NCI-H748 treated with DMSO at 0.1 percent for 48 hours (cell line): Measurements from ENCODE around the gene ZNF775.

Experiments
- DNase-seq: peaks from one replicate; lab custom pipeline; 2025; lab: John Stamatoyannopoulos, UW

Gene ZNF775

DNA sequence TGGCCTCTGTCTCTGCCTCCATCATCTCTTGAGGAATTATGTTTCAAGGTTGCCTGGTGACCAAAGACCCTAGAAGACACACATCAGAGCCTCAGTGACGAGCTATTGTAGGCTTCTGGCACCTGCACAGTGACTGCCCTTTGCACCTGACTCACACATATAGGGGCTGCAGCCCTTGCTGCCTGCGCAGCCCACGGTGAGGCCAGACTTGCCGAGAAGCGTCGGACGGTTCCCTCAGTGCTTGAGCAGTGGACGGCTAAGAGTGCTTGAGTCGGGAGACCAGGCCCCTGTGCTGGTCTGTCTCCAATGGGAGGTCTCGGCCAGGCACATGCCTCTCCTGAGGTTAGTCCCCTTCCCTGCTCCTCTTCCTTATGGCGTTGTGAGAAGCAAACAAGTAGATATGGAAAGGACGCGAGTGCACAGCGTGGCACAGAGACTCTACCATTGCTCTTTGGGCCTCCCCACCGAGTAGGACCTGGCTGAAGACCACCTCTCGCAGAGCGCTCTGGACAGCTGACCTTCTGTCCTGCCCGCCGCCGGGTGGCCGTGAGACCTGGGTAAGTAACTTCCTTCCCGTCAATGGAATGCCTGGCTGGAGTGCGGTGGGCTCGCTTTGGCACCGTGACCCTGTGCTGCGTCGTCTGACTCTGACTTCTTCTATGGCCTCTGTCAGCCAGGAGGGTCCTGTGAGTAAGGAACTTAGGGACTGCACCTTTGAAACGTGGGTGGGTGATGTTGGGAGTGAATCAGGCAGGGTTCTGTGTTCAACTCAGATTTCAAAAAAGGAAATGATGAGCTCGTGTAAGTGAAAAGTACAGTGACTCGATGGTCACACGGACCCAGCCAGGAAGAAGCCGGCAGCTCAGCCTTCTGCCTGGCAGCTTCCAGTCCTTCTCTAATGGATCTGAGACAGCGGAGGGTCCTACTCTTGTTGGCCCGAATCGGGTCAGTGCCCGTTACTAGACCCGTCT lies 33.7 kb downstream of the ZNF775 start:
- no peak for DNase-seq

DNA sequence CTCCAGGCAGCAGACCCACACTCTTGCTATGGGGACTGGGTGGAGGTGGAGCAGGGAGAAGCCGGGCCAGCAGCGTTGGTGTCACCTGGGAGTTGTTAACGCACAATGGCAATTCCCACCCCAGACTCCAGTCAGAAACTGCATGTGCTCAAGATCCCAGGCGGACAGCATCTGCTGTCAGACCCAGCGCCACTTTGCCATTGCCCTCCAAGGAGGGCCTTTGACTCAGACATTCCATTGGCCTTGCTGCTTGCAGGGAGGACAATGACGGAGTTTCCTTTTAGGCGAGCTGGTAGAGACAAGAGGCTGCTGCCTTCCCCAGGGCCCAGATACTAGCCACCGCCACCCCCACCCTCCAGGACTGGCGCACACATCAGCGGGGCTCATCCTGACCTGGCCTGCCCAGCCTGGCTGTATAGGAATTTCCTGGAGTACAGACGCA lies 34.5 kb downstream of the ZNF775 start:
- DNase-seq, result no peak

DNA sequence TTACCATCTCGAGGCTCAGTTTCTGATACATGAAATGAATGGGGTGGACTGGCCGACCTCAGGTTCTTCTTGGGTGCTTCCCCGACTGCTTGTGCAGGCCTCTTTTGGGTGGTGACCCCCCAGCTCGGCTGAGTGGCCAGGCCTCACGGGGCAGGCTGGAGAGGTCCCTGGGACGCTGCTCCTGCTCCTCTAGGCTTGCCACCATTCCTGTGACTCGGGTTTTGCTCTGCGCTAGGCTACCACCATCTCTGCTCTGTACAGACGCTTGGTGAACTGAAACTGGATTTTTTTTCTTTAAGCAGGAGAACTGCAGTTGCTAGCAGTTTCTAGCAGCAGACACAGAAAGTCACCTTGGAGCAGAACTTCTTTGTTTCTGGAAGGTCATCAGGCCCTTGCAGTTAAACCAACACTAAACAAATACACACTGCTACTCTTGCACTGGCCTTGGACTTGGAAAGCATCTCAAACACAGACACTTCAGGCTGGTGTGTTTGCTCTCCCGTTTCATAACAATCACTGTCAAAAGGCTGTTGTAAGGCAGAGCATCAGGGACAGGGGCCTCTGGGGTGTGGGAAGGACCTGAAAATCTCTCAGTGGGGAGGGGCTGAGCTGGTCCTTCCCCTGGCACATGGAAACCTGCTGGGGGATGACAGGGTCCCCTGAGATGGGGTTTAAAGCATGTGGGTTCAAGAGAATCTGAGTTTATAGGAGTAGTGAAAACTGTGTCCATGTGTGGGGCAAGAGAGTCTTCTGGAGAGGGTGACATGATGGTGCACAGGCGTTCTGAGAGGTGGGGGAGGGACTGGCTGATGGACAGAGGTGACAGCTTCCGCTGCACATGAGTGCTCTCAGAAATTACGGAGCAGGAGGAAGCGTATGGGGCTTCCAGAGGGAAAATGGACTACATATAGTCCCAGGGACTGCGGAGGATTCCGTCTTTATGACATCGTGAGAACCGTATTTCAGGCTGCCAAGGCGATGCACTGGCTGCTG lies 36.3 kb downstream of the ZNF775 start:
- DNase-seq, result no peak

DNA sequence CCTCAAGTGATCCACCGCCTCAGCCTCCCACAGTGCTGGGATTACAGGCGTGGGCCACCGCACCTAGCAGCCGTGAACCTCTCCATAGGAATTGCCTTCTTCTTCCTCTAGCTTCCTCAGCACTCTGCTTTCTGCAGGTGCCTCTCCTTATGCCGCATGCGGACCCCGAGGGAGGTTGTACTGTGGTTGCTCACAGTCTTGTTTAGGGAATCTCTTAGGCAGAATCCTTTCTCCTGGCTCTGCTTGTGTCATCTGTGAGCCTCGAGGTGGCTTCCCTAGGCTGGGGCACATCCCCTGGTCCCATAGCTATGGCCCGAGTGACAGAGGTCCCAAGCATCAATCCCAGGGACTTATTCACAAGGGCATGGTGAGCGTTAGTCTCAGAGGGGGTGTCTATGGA lies 38.1 kb downstream of the ZNF775 start:
- no peak for DNase-seq

DNA sequence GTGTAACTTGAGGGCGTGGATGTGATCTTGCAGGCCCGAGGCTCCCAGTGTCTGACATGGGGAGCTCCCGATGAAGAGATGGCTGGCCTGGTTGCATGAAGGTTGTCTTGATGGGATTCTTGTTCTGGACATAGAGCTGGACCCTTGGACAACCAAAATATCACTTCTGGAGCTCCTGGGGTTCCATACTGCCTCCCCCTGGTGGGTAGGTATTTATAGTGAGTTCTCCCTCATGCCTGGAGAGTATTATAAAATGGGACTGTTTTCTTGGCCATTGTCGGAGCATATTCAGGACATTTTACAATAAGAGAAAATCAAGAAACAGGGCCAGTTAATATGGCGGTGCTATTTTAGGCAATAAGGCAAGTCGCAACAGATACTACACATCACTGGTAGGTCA lies 38.7 kb downstream of the ZNF775 start:
- no peak for DNase-seq

DNA sequence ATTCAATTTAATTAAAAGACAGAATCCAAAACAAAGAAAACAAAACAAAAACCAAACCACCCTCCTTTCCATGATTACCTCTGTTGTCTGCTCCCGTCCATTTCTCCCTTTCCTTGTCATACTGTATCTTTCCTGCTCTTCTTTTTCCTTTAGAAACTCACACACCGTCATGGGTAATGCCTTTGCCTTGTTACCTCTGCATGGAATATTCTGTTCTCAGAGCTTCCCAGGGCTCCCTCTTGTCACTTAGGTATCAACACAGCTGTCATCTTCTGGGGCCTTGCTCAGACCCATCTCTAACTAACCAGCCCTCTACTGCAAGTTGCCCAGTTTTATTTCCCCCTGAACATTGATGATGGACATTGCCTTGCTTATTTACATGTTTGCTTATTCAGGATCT lies 41.1 kb downstream of the ZNF775 start:
- no peak for DNase-seq

DNA sequence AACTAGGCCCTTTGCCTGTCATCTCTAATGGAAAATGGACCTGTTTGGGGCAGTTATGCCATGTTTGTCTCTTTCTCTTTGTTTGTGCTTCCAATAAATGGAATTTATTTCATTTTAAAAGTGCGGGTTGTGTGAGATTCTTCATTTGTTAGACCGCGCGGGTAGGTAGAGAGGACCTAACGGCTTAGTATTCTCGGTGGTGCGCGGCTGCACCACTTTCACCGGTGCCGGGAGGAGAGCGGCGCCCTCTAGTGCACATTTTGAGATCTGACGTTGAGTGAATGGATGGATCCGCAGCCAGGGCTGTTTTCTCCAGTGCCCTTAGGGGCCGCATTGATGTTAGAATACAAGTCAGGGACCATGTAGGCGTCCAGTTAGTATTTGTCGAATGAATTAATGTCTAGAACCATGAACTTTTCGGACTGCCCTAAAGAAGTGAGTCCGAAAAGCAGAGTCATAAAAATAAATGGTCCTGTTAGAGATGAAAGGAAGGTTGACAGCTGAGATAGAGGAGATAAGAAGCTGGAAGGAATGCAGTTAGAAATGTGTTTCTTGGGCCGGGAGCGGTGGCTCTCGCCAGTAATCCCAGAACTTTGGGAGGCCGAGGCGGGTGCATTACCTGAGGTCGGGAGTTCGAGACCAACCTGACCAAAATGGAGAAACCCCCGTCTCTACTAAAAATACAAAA lies 42.0 kb downstream of the ZNF775 start:
- peak; percentile 67 for DNase-seq

DNA sequence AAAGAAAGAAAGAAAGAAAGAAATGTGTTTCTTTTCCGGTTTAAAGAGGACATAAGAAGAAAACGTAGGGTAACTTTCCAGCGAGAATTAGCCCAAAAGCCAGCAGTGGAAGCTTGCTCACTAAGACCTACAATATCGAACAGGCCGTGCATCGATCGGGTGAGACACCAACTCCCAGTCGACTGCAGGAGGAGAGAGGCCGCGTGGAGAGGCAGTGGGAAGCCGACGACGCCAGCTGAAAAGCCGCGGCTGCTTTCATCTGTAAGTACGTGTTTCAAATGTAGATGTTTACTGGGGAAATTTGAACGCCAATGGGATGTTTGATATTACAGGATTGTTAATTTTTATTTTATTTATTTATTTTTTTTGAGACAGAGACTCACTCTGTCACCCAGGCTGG lies 42.7 kb downstream of the ZNF775 start:
- DNase-seq, result no peak

DNA sequence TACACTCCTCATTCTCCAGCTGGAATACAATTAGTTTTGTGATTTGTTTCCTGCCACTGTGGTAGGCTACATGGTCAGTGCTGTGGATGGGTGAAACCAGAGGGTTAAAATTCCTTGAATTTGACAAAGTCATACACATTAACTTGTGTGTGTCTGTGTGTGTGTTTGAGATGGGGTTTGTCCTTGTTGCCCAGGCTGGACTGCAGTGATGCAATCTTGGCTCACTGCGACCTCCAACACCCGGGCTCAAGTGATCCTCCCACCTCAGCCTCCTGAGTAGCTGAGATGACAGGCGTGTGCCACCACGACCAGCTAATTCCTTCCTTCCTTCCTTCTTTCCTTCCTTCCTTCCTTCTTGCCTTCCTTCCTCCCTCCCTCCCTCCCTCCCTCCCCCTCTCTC lies 46.5 kb downstream of the ZNF775 start:
- no peak for DNase-seq

DNA sequence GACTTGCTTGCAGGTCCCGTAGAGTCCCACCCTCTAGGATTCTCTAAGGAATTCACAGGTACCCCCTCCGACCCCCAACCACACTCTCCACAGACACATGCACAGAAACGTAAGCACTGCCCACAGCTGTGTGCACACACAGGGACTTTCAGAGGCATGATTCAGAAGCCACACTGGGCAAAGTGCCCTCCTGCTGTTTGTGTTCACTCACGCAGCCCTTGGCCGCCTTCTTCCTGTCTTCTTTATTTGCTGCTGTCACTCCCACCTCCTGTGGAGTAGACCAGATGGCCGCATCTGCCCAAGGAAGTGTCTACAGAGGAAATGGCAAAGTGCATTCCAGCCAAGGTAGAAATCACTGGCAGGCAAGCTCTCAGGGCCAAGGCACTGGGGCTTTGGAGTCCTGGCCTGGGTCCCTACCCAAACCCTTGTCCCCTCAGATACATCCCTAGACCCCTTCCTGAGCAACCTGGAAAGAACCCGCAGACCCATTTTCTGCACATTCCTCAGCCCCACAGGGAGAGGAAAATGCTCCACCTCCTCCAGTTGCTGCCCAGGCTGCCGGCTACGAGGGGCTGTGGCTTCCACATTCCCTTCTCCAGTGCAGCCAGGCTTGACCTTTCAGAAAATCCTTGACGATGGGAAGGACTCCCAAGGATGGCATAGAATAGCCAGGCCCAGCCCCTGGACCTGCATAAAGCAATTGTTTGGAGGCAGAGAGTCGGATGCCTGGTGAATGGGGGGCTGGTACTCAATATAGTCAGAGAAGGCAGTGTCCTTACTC lies 49.7 kb downstream of the ZNF775 start:
- no peak for DNase-seq

DNA sequence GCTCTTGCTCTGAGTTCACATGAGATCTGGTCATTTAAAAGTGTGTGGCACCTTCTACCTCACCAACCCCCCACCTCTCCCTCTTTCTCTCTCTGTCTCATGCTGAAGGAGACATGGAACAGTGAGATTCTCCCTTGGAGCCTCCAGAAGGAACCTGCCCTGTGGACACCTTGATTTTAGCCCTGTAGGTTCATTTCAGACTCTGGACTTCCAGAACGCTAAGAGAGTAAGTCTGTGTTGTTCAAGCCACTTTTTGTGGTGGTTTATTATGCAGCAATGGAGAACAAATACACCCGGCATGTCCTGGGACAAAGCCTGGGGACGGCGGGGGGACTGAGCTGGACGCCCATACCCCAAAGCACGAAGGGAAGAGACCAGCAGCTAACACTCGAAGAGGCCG lies 50.6 kb downstream of the ZNF775 start:
- DNase-seq, result no peak

DNA sequence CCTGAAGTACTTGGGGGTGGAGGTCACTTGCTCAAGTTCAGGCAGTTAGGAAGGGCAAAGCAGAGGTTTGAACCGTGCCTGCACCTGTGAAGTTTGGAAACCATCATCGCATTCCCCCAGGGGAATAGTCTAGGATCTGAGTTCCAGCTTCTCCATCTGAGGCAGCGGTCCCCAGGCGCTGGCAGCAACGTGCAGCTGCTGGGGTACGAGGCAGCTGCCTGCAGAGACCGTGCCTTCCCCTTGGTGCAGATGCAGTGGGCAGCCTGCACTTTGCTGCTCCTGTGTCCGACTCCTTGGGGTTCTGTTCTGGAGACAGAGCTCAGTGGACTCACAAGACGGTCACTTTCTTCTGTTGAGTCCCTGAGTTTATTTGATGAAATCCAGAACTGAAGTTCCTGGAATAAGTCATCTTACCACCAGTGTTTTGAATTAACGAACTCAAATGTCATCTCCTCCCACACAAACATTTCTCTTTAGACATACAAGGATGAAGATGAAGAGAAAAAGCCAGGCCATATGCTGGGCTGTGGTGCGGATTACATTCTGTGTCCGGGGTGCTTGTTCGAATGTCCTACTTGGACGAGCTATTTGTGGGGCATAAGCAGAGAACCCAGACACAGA lies 51.4 kb downstream of the ZNF775 start:
- DNase-seq, result no peak

DNA sequence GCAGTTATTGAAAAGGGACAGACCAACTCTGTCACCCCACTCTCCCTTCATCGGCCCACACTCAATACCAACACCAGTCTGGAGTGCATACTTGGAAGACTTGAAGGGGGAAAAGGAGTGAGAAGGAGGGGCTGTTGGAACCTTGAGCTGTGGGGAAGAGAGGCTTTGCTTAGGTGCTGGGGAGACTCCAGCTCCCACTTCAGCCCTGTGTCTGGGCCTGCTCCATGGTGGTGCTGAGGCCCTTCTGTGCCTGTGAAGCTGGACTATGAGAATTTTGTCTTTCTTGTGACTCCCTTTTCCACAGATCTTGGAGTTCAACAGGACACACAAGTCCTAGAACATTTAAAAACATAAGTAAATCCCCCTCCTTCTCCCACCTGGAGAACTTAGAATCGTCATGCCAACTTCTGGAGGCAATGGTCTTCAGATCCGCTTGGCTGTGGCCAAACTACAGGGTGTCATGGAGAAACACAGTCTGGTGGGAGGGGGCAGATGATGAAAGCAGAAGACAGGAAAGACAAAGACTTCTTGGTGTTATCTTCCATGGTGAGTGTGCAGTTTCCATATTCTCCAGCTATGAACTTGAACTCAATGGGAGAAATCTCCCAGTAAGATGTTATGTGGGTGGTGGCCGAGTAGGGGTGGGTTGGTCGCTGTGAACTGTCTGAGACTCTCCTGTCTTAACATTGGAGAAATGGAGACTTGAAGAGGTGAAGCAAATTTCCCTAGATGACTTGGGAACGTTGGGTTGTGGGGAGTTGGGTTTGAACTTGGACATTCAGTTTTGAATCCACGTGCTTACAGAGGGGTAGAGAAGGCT lies 52.9 kb downstream of the ZNF775 start:
- DNase-seq, result no peak

DNA sequence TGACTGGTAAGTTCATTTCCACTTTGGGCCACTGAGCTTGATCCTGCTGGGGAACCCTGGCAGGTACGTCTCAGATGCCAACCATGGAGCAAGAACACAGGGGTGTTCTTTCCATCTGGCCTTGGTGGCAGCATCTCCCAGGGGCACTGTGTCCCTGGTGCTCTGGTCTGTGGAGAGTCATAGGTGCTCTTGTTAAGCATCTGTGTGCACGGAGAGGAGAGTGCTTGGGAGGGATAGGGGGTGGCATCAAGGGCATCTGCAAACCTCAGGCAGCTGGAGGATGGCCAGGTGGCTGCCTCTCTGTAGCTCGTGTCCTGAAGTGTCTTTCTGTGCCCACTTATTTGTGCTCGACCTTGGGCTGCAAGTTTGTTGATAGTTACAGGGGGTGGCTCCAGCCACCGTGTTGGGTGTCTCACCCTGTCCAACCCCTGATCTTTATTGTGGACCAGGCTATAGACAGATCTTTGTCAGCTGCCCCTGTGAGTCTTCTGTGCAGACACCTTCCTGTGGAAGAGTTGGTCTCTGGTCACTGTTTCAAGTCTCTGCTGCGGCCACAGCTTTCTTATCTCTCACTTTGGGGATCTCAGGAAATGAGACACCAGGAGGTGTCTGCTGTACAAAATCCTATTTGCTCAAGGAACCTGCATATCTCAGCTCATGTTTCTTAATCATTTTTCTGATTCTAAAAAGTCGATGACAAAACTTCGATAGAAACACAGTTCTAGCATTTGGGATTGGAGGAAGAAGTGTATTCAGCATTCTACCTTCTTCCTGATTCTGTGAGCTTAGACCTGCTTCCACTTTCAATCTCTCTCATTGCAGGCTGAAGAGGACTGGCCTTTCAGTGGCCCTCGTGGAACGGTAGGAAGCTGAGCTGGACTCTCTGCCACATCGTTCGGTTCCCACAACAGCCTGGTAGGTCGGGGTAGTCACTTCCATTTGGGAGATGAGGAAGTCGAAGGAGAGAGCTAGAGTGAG lies 54.1 kb downstream of the ZNF775 start:
- DNase-seq, result no peak

DNA sequence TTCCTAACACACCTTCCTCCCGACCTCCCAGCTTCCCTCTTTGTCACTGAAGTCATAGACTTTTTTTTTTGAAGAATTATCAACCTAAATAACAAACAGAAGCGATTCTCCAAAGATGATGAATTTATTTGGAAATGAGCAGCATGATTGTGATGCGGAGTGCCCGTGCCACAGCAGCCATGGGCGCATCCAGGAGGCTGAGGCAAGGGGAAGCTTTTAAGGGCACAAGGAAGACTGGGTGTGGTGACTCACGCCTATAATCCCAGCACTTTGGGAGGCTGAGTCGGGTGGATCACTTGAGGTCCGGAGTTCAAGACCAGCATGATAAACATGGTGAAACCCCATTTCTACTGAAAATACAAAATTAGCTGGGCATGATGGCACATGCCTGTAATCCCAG lies 55.1 kb downstream of the ZNF775 start:
- DNase-seq, result no peak

DNA sequence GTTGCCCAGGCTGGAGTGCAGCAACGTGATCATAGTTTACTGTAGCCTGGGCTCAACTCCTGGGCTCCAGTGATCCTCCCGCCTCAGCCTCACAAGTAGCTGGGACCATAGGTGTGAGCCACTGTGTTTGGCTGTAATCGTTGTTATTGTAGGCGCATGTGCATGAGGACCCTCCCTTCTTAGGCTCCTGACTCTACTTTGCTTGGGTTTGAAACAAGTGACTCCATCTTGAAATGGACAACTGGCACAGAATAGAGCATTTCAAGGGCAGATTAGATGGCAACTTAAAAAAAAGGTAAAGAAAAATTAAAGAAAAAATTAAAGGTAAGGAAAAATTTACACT lies 55.9 kb downstream of the ZNF775 start:
- no peak for DNase-seq

DNA sequence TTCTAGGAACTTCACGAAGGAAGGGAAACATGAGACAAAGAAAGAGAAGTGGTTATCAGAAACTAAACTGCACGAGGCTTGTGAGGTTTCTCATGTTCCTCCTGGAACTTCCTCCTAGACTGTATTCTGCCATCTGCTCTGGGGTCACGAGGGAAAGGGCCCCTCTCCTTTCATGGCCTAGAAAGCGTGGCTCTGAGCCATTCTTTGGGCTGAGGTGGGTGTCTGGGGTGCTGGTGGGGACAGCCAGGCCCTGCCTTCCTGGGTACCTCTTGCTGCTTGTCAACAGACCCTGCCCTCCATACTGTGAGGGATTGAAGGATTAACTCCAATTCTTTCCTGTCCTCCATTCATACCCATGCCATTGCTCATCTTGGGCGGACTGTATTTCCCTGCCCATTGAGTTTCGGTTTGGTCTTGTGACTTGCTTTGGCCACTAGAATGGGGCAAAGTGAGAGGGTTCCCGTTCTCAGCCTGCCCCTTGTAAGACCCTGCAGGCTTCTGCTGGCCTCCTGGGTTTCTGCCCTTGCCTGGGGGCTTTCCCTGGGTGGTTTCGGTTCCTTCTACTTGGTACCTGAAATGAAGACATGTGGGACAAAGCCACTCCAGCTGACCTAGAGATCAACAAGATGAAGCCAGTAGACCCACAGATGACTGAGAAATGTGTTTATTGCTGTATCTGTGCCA lies 56.4 kb downstream of the ZNF775 start:
- no peak for DNase-seq

DNA sequence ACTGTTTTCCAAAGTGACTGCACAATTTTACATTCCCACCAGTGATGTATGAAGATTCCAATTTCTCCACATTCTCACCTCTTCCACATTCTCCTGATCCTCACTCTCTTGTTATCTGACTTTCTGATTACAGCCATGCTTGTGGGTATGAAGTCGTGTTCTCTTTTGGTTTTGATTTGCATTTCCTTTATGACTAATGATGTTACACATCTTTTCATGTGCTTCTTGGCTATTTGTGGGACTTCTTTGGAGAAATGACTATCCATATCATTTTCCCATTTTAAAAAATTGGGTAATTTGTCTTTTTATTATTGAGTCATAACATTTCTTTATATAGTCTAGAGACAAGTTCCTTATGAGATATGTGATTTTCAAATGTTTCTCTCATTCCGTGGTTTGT lies 60.8 kb downstream of the ZNF775 start:
- no peak for DNase-seq
